ENCODE measurements around the gene GID8. TPM values are rescaled to one million over a fixed set of nuclear protein-coding genes. Genes with fewer than 3 reads are reported as not detected.
"Not testable (repeated sequence)": the region's sequence is repeated elsewhere in the genome, so short reads cannot be mapped to it uniquely, and the experiment has no call there.

Gene GID8
- total RNA-seq, 4 donors from 2014 or later, result 39.6 to 59.3 (median 44.2) TPM

DNA sequence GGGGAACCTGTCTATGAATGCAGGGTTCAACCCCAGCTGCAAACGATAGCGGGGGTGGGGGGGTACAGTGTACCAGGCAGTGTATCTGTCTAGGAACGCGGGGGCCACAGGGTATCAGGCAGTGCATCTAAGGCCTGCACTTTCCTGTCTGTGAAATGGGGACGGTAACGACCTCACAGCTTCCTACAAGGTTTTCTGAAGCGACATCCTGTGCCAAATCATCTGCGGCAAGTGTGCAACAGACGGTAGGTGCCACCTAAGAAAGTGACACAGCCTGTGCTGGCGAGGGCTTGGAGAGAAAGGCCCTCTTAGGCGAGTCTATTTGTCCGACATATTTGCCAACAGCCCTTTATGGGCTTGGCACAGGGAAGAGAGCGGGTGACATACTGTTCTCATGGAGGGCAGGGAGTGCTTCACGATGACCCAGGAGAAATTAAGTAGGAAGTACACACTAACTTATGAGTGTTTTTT, 15.5 kb upstream of the GID8 start:
- no peak for DNase-seq (ENCODE audit: low spot score in 2 of 2)
- no peak overlapping the region for H3K4me3 ChIP-seq (ENCODE audit: low read depth, poor library complexity, severe bottlenecking)
- 62 to 65% methylated on average over 14 of the region's 14 CpGs for WGBS, 2 donors
- TF ChIP-seq, protein P1, sequence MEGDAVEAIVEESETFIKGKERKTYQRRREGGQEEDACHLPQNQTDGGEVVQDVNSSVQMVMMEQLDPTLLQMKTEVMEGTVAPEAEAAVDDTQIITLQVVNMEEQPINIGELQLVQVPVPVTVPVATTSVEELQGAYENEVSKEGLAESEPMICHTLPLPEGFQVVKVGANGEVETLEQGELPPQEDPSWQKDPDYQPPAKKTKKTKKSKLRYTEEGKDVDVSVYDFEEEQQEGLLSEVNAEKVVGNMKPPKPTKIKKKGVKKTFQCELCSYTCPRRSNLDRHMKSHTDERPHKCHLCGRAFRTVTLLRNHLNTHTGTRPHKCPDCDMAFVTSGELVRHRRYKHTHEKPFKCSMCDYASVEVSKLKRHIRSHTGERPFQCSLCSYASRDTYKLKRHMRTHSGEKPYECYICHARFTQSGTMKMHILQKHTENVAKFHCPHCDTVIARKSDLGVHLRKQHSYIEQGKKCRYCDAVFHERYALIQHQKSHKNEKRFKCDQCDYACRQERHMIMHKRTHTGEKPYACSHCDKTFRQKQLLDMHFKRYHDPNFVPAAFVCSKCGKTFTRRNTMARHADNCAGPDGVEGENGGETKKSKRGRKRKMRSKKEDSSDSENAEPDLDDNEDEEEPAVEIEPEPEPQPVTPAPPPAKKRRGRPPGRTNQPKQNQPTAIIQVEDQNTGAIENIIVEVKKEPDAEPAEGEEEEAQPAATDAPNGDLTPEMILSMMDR (IDR thresholded peaks at IDR 0.05), result no peak
- TF ChIP-seq POLR2A (IDR thresholded peaks at IDR 0.05), result no peak
- intact Hi-C loops (cut with DNase I; ENCODE audit: low total_unique reads), result no loop called here

DNA sequence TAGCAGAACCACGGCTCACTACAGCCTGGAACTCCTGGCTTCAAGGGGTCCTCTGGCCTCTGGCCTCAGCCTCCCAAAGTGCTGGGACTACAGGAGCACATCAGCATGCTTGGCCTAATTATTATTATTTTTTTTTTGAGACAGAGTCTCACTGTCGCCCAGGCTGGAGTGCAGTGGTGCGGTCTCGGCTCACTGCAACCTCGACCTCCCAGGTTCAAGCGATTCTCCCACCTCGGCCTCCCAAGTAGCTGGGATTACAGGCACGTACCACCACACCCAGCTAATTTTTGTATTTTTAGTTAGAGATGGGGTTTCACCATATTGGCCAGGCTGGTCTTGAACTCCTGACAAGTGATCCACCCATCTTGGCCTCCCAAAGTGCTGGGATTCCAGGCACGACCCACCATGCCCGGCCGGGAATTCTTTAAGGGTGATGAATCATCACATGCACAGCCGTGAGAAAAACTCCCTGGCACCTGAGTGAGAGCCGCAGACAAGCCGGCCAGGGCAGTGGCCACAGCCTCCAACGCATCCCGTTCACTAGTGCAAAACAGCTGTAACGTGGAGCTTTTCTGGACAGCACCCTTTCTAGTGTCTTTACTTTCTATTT, 14.8 kb upstream of the GID8 start:
- DNase-seq (ENCODE audit: low spot score in 2 of 2), result peak; percentile 54 to 92
- H3K4me3 ChIP-seq (ENCODE audit: low read depth, poor library complexity, severe bottlenecking); intact Hi-C loops (cut with DNase I; ENCODE audit: low total_unique reads): not testable (repeated sequence)
- WGBS, 2 donors, result 43 to 50% methylated on average over 17 of the region's 17 CpGs

DNA sequence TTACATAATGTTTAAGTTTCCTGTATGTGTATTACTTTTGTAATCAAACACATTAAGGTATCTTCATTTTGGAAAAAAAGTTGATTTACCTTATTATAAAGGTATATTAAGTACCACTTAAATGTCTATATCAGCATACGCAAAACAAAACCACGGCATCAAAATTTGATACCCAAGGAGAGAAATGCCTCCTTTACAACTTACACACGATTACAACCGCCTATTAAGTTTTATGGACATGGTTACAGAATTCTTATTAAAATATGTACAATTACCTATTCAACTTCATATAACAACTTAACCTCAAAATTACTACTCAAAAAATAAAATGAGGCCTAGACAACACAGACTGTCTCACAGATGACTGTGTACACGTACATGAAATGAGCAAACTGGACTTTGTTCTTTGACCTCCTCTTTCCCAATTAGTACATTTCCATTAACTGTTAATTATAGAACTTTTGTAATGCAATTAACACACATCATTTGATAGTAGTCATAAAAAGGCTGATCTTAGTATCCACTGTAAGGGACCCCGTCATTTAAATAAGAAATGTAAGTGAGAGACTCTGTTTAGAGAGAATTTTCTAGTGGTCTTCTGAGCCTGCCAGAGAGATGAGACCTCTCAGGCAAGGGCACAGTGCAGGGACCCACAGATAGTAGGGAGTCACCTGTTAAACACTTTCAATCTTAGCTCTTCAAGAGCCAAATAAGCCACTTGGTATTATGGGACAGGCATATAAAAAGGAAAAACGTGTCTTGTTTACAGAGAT, 14.1 kb upstream of the GID8 start:
- DNase-seq (ENCODE audit: low spot score in 2 of 2), result no peak
- no peak overlapping the region for H3K4me3 ChIP-seq (ENCODE audit: low read depth, poor library complexity, severe bottlenecking)
- TF ChIP-seq POLR2A (IDR thresholded peaks at IDR 0.05), result no peak
- TF ChIP-seq, protein P1 (IDR thresholded peaks at IDR 0.05), result no peak
- intact Hi-C loops (cut with DNase I; ENCODE audit: low total_unique reads), result no loop called here
- 30 to 31% methylated on average over 7 of the region's 7 CpGs for WGBS, 2 donors

DNA sequence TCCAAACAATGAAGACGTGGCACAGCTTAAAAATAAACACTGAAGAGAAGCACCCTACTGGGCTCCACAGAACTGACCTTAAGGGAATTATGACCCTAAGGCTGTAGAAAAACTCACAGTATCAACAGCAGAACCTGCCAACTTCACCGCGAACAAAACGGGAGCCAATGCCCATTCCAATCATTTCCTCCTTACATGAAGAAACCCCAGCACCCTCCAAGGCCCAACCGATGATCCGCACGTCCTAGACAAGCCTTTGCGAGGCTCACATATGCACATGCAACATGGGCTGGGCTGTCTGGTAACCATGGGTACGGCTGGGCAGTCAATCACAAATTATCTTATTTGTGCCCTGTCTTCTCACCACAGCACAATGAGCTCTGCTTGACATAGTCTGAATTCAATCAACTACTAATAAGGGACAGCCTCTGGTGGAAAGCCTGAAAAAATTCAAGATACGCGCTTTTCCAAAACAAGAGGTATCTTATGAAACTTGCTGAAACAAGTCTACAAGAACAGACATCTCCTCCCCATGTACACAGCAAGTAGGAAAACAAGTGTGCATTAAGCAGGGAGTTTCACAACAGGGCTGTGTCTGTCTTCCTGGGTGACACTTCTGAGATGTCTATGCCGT, 13.4 kb upstream of the GID8 start:
- H3K4me3 ChIP-seq (ENCODE audit: low read depth, poor library complexity, severe bottlenecking), result no peak overlapping the region
- intact Hi-C loops (cut with DNase I; ENCODE audit: low total_unique reads), result no loop called here
- WGBS, 2 donors, result 14% methylated on average over 12 of the region's 12 CpGs
- DNase-seq (ENCODE audit: low spot score in 2 of 2), result peak in 1 of 2 donors; percentile 48
- TF ChIP-seq, protein P1 (IDR thresholded peaks at IDR 0.05), result no peak
- no peak for TF ChIP-seq POLR2A (IDR thresholded peaks at IDR 0.05)

DNA sequence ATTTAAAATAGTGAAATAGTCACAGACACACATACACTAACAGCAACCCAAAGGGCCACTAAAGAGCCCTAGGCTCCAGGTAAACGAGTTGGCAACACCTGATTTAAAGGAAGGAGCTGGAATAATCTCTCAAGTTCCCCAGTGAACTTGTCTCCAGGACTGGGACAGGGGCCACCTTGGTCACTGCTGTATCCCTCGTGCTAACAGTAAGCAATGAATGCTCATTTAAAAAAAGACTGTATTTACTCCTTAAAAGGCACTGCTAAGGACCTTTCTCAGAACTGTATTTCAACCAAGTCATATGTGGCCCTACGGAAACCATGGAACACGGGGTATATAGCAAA, 12.9 kb upstream of the GID8 start:
- intact Hi-C loops (cut with DNase I; ENCODE audit: low total_unique reads), result no loop called here
- TF ChIP-seq, protein P1 (IDR thresholded peaks at IDR 0.05), result no peak
- no peak for TF ChIP-seq POLR2A (IDR thresholded peaks at IDR 0.05)
- H3K4me3 ChIP-seq (ENCODE audit: low read depth, poor library complexity, severe bottlenecking), result peak overlapping the region; percentile 94
- WGBS, 2 donors, result 1 to 2% methylated on average over 4 of the region's 4 CpGs
- DNase-seq (ENCODE audit: low spot score in 2 of 2), result no peak
